Mesothelial cell of epicardium (in vitro differentiated cells): ENCODE results near the gene RLF. TPM values are rescaled to one million over a fixed set of nuclear protein-coding genes. Genes with fewer than 3 reads are reported as not detected.
"Not testable (repeated sequence)": the region's sequence is repeated elsewhere in the genome, so short reads cannot be mapped to it uniquely, and the experiment has no call there.

Source experiments
- DNase-seq, 2 experiments: peaks; one replicate each; pipeline ENCODE4 v3.0.0; 2021; ENCODE audit warnings: low spot score in 2 of 2; ENCODE audit not compliant: unreplicated experiment in 2 of 2
- H3K27ac Mint-ChIP-seq: 2 replicates; pipeline ENCODE4 v1.8.0; 2021; ENCODE audit warnings: mixed read lengths
- H3K27me3 Mint-ChIP-seq: 2 replicates; pipeline ENCODE4 v1.8.0; 2021; ENCODE audit warnings: low read depth, mixed read lengths
- H3K36me3 Mint-ChIP-seq: 2 replicates; pipeline ENCODE4 v1.8.0; 2021; ENCODE audit warnings: mixed read lengths
- H3K4me1 Mint-ChIP-seq: 2 replicates; pipeline ENCODE4 v1.8.0; 2021; ENCODE audit warnings: mixed read lengths
- H3K4me3 Mint-ChIP-seq: 2 replicates; pipeline ENCODE4 v1.8.0; 2021; ENCODE audit warnings: mild to moderate bottlenecking, moderate library complexity, mixed read lengths
- H3K9me3 Mint-ChIP-seq: 2 replicates; pipeline ENCODE4 v1.8.0; 2021; ENCODE audit warnings: mixed read lengths
- CTCF ChIP-seq: fragments of 200-600 bp; sonication (generic); IDR thresholded peaks from one replicate; pipeline ENCODE4 v1.5.0; 2021; ENCODE audit warnings: antibody characterized with exemption; ENCODE audit not compliant: unreplicated experiment
- total RNA-seq: library from RNA; stranded (reverse); gene quantifications from 3 replicates; pipeline ENCODE4 v1.2.1, GENCODE V29; 2021

Gene RLF
- total RNA-seq, 1 donor from 2014 or later: 33.2 TPM

GRCh38 chr1:40218333-40218732 lies 57.1 kb downstream of the RLF start:
- DNase-seq: no peak
- H3K27me3 Mint-ChIP-seq: no peaks in the 10 kb centered on the region
- no peak overlapping the region for H3K27ac Mint-ChIP-seq
- no peak for TF ChIP-seq CTCF
- peaks cover 16% of the 10 kb centered on the region for H3K36me3 Mint-ChIP-seq
- H3K4me1 Mint-ChIP-seq: no peaks in the 10 kb centered on the region
- no peak overlapping the region for H3K4me3 Mint-ChIP-seq
- no peaks in the 10 kb centered on the region for H3K9me3 Mint-ChIP-seq

- peaks cover 12% of the 10 kb centered on the region for H3K36me3 Mint-ChIP-seq
- DNase-seq, H3K9me3 Mint-ChIP-seq, H3K4me1 Mint-ChIP-seq, H3K27ac Mint-ChIP-seq, H3K4me3 Mint-ChIP-seq, H3K27me3 Mint-ChIP-seq: not testable (repeated sequence)
Observed at GRCh38 chr1:40221471-40221905, 60.3 kb downstream of the RLF start.

GRCh38 chr1:40221977-40222772 lies 61.0 kb downstream of the RLF start:
- H3K4me3 Mint-ChIP-seq: no peak overlapping the region
- DNase-seq: no peak
- H3K27me3 Mint-ChIP-seq: no peaks in the 10 kb centered on the region
- H3K27ac Mint-ChIP-seq: no peak overlapping the region
- no peaks in the 10 kb centered on the region for H3K9me3 Mint-ChIP-seq
- no peaks in the 10 kb centered on the region for H3K4me1 Mint-ChIP-seq
- peaks cover 12% of the 10 kb centered on the region for H3K36me3 Mint-ChIP-seq
- no peak for TF ChIP-seq CTCF

- Mint-ChIP-seq H3K4me1 (no peaks in the 10 kb centered on the region), H3K9me3 (no peaks in the 10 kb centered on the region), H3K4me3 (no peak overlapping the region), H3K27ac (no peak overlapping the region), H3K27me3 (no peaks in the 10 kb centered on the region), H3K36me3 (peaks cover 13% of the 10 kb centered on the region)
- no peak for DNase-seq
- TF ChIP-seq CTCF: no peak
Observed at GRCh38 chr1:40224040-40224439, 62.9 kb downstream of the RLF start.

GRCh38 chr1:40226192-40226591 lies 65.0 kb downstream of the RLF start:
- Mint-ChIP-seq H3K27me3 (no peaks in the 10 kb centered on the region), H3K4me3 (no peak overlapping the region), H3K36me3 (peaks cover 20% of the 10 kb centered on the region), H3K9me3 (no peaks in the 10 kb centered on the region), H3K27ac (no peak overlapping the region), H3K4me1 (no peaks in the 10 kb centered on the region)
- TF ChIP-seq CTCF: no peak
- no peak for DNase-seq

GRCh38 chr1:40232444-40232843 lies 71.3 kb downstream of the RLF start:
- Mint-ChIP-seq H3K9me3 (no peaks in the 10 kb centered on the region), H3K27ac (no peak overlapping the region), H3K36me3 (peaks cover 55% of the 10 kb centered on the region), H3K4me1 (no peaks in the 10 kb centered on the region), H3K4me3 (no peak overlapping the region), H3K27me3 (no peaks in the 10 kb centered on the region)
- no peak for DNase-seq
- TF ChIP-seq CTCF: no peak
